Measurements from ENCODE around the gene NTSR2.
A peak's percentile ranks its signal among the peaks of the same experiment; 100 is the strongest.

Gene NTSR2

GRCh38 chr2:11705063-11705462 lies 35.1 kb upstream of the NTSR2 start:
- Histone ChIP-seq H2BK5ac (ENCODE audit: low read depth, low read length, poor library complexity, severe bottlenecking) (no peak overlapping the region), H2BK120ac (ENCODE audit: low read depth, low read length) (no peak overlapping the region), H3K18ac (ENCODE audit: low read depth in 1 of 2, low read length in 2 of 2) (no peak overlapping the region), H3K14ac (ENCODE audit: low read length in 2 of 2) (no peak overlapping the region), H3K9me3 (ENCODE audit: control insufficient read depth, low read length) (no peaks in the 10 kb centered on the region), H3K79me1 (replicated peaks; ENCODE audit: low read length, poor library complexity, severe bottlenecking) (no peaks in the 10 kb centered on the region), H3K23ac (ENCODE audit: low read length in 2 of 2) (no peak overlapping the region), H3K4ac (ENCODE audit: low read depth in 1 of 2, low read length in 2 of 2) (no peak overlapping the region), H2BK15ac (ENCODE audit: low read depth, poor library complexity, severe bottlenecking) (no peak overlapping the region), H3K9ac (ENCODE audit: low read length) (no peak overlapping the region), H3K36me3 (ENCODE audit: control insufficient read depth in 1 of 2, insufficient read depth in 2 of 2, low read depth in 1 of 2, low read length in 2 of 2) (no peaks in the 10 kb centered on the region), H3K27me3 (ENCODE audit: control insufficient read depth in 1 of 2, insufficient read depth in 1 of 2, low read length in 2 of 2) (no peaks in the 10 kb centered on the region), H3K4me3 (ENCODE audit: insufficient read depth in 1 of 2, low read depth in 1 of 2, low read length in 2 of 2) (no peak overlapping the region), H2AK5ac (ENCODE audit: low read length, severe bottlenecking) (no peak overlapping the region), H3K4me2 (ENCODE audit: low read length, poor library complexity, severe bottlenecking) (no peak overlapping the region), H2BK12ac (ENCODE audit: low read length in 2 of 2) (no peak overlapping the region), H2AFZ (ENCODE audit: low read depth, low read length) (no peak overlapping the region), H4K8ac (ENCODE audit: low read length) (no peak overlapping the region), H4K91ac (ENCODE audit: low read length) (no peak overlapping the region), H3K4me1 (ENCODE audit: control insufficient read depth, insufficient read depth, low read depth, low read length) (peaks cover 5% of the 10 kb centered on the region), H3K27ac (ENCODE audit: low read length, poor library complexity, severe bottlenecking) (no peak overlapping the region)
- no peak for DNase-seq
- WGBS: 93% methylated on average over 4 of the region's 4 CpGs

GRCh38 chr2:11703700-11704099 lies 33.7 kb upstream of the NTSR2 start:
- no peak for DNase-seq
- Histone ChIP-seq H4K91ac (ENCODE audit: low read length) (no peak overlapping the region), H3K36me3 (ENCODE audit: control insufficient read depth in 1 of 2, insufficient read depth in 2 of 2, low read depth in 1 of 2, low read length in 2 of 2) (no peaks in the 10 kb centered on the region), H3K4me1 (ENCODE audit: control insufficient read depth, insufficient read depth, low read depth, low read length) (peaks cover 5% of the 10 kb centered on the region), H3K23ac (ENCODE audit: low read length in 2 of 2) (no peak overlapping the region), H2BK15ac (ENCODE audit: low read depth, poor library complexity, severe bottlenecking) (no peak overlapping the region), H2AK5ac (ENCODE audit: low read length, severe bottlenecking) (no peak overlapping the region), H3K4me3 (ENCODE audit: insufficient read depth in 1 of 2, low read depth in 1 of 2, low read length in 2 of 2) (no peak overlapping the region), H2BK12ac (ENCODE audit: low read length in 2 of 2) (no peak overlapping the region), H3K79me1 (replicated peaks; ENCODE audit: low read length, poor library complexity, severe bottlenecking) (no peaks in the 10 kb centered on the region), H2BK120ac (ENCODE audit: low read depth, low read length) (no peak overlapping the region), H3K4me2 (ENCODE audit: low read length, poor library complexity, severe bottlenecking) (no peak overlapping the region), H3K4ac (ENCODE audit: low read depth in 1 of 2, low read length in 2 of 2) (no peak overlapping the region), H2AFZ (ENCODE audit: low read depth, low read length) (no peak overlapping the region), H3K18ac (ENCODE audit: low read depth in 1 of 2, low read length in 2 of 2) (no peak overlapping the region), H2BK5ac (ENCODE audit: low read depth, low read length, poor library complexity, severe bottlenecking) (no peak overlapping the region), H3K9ac (ENCODE audit: low read length) (no peak overlapping the region), H3K27ac (ENCODE audit: low read length, poor library complexity, severe bottlenecking) (no peak overlapping the region), H4K8ac (ENCODE audit: low read length) (no peak overlapping the region), H3K9me3 (ENCODE audit: control insufficient read depth, low read length) (no peaks in the 10 kb centered on the region), H3K27me3 (ENCODE audit: control insufficient read depth in 1 of 2, insufficient read depth in 1 of 2, low read length in 2 of 2) (no peaks in the 10 kb centered on the region), H3K14ac (ENCODE audit: low read length in 2 of 2) (no peak overlapping the region)
- WGBS: 75% methylated on average over 1 of the region's 1 CpG

GRCh38 chr2:11702946-11703345 lies 33.0 kb upstream of the NTSR2 start:
- DNase-seq: no peak
- Histone ChIP-seq H3K27ac (ENCODE audit: low read length, poor library complexity, severe bottlenecking) (no peak overlapping the region), H4K91ac (ENCODE audit: low read length) (no peak overlapping the region), H3K79me1 (replicated peaks; ENCODE audit: low read length, poor library complexity, severe bottlenecking) (no peaks in the 10 kb centered on the region), H3K9ac (ENCODE audit: low read length) (no peak overlapping the region), H2BK15ac (ENCODE audit: low read depth, poor library complexity, severe bottlenecking) (no peak overlapping the region), H3K4me1 (ENCODE audit: control insufficient read depth, insufficient read depth, low read depth, low read length) (peaks cover 6% of the 10 kb centered on the region), H3K27me3 (ENCODE audit: control insufficient read depth in 1 of 2, insufficient read depth in 1 of 2, low read length in 2 of 2) (no peaks in the 10 kb centered on the region), H3K36me3 (ENCODE audit: control insufficient read depth in 1 of 2, insufficient read depth in 2 of 2, low read depth in 1 of 2, low read length in 2 of 2) (no peaks in the 10 kb centered on the region), H2BK5ac (ENCODE audit: low read depth, low read length, poor library complexity, severe bottlenecking) (no peak overlapping the region), H2BK120ac (ENCODE audit: low read depth, low read length) (no peak overlapping the region), H2AFZ (ENCODE audit: low read depth, low read length) (no peak overlapping the region), H3K18ac (ENCODE audit: low read depth in 1 of 2, low read length in 2 of 2) (no peak overlapping the region), H3K4me2 (ENCODE audit: low read length, poor library complexity, severe bottlenecking) (no peak overlapping the region), H2BK12ac (ENCODE audit: low read length in 2 of 2) (no peak overlapping the region), H3K23ac (ENCODE audit: low read length in 2 of 2) (no peak overlapping the region), H2AK5ac (ENCODE audit: low read length, severe bottlenecking) (no peak overlapping the region), H4K8ac (ENCODE audit: low read length) (no peak overlapping the region), H3K4me3 (ENCODE audit: insufficient read depth in 1 of 2, low read depth in 1 of 2, low read length in 2 of 2) (no peak overlapping the region), H3K4ac (ENCODE audit: low read depth in 1 of 2, low read length in 2 of 2) (no peak overlapping the region), H3K9me3 (ENCODE audit: control insufficient read depth, low read length) (no peaks in the 10 kb centered on the region), H3K14ac (ENCODE audit: low read length in 2 of 2) (no peak overlapping the region)
- 86% methylated on average over 2 of the region's 2 CpGs for WGBS

GRCh38 chr2:11701751-11702301 lies 31.8 kb upstream of the NTSR2 start:
- H3K79me1 ChIP-seq (replicated peaks; ENCODE audit: low read length, poor library complexity, severe bottlenecking): no peaks in the 10 kb centered on the region
- no peak overlapping the region for H2BK15ac ChIP-seq (ENCODE audit: low read depth, poor library complexity, severe bottlenecking)
- H3K14ac ChIP-seq (ENCODE audit: low read length in 2 of 2): peak overlapping the region in 1 of 2 experiments; percentile 66
- no peak overlapping the region for H3K27ac ChIP-seq (ENCODE audit: low read length, poor library complexity, severe bottlenecking)
- H3K4me3 ChIP-seq (ENCODE audit: insufficient read depth in 1 of 2, low read depth in 1 of 2, low read length in 2 of 2): no peak overlapping the region
- no peak overlapping the region for H3K4ac ChIP-seq (ENCODE audit: low read depth in 1 of 2, low read length in 2 of 2)
- no peak overlapping the region for H2BK5ac ChIP-seq (ENCODE audit: low read depth, low read length, poor library complexity, severe bottlenecking)
- no peaks in the 10 kb centered on the region for H3K36me3 ChIP-seq (ENCODE audit: control insufficient read depth in 1 of 2, insufficient read depth in 2 of 2, low read depth in 1 of 2, low read length in 2 of 2)
- whole genome bisulfite sequencing: 86% methylated on average over 14 of the region's 14 CpGs
- no peak overlapping the region for H2AK5ac ChIP-seq (ENCODE audit: low read length, severe bottlenecking)
- no peak overlapping the region for H3K23ac ChIP-seq (ENCODE audit: low read length in 2 of 2)
- DNase-seq: peak; percentile 25
- no peaks in the 10 kb centered on the region for H3K9me3 ChIP-seq (ENCODE audit: control insufficient read depth, low read length)
- H3K9ac ChIP-seq (ENCODE audit: low read length): no peak overlapping the region
- H2BK120ac ChIP-seq (ENCODE audit: low read depth, low read length): no peak overlapping the region
- no peaks in the 10 kb centered on the region for H3K27me3 ChIP-seq (ENCODE audit: control insufficient read depth in 1 of 2, insufficient read depth in 1 of 2, low read length in 2 of 2)
- no peak overlapping the region for H2AFZ ChIP-seq (ENCODE audit: low read depth, low read length)
- H3K4me2 ChIP-seq (ENCODE audit: low read length, poor library complexity, severe bottlenecking): no peak overlapping the region
- H3K4me1 ChIP-seq (ENCODE audit: control insufficient read depth, insufficient read depth, low read depth, low read length): peaks cover 17% of the 10 kb centered on the region
- H3K18ac ChIP-seq (ENCODE audit: low read depth in 1 of 2, low read length in 2 of 2): no peak overlapping the region
- no peak overlapping the region for H4K91ac ChIP-seq (ENCODE audit: low read length)
- H4K8ac ChIP-seq (ENCODE audit: low read length): no peak overlapping the region
- no peak overlapping the region for H2BK12ac ChIP-seq (ENCODE audit: low read length in 2 of 2)

All from mesenchymal stem cell (in vitro differentiated cells and primary cell).